NOMO-1 (cell line): ENCODE results near the gene BMPER.

ENCODE experiments used
- DNase-seq, 2 experiments: peaks; one replicate each; lab custom pipeline; 2025; ENCODE audit not compliant: unreplicated experiment in 2 of 2; lab: John Stamatoyannopoulos, UW

Gene BMPER

DNA sequence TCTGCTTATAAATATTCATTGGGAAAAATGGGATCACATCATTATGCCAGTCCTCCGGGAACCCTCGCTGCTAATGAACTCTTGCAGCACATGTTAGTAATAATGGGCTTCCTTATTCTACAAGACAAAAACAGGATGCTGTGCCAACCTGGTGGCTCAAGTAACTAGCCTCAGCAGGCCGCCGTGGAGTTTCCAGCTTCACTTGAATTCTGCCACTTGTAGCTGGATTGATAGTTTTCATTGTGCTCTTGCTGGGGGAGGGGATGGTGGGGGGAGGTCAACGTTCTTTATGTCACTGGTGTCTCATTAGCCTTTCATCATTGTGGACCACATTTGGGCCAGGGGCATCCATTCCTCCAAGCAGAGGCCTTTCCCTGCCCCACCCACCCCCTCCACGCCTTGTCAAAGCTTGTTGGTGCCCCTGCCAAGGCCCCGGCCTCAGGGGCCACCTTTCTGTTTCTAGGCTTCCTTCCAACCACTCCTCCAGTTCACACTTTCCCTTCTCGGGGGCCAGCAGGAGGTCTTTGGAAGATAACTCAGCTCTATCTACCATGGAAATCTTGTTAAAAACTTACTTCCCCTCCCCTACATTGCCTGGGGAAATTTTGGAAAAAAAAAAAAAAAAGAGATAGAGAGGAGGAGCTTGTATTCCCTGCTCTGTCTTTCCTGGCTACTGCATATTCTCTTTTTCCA lies 153.9 kb downstream of the BMPER start:
- DNase-seq: no peak

DNA sequence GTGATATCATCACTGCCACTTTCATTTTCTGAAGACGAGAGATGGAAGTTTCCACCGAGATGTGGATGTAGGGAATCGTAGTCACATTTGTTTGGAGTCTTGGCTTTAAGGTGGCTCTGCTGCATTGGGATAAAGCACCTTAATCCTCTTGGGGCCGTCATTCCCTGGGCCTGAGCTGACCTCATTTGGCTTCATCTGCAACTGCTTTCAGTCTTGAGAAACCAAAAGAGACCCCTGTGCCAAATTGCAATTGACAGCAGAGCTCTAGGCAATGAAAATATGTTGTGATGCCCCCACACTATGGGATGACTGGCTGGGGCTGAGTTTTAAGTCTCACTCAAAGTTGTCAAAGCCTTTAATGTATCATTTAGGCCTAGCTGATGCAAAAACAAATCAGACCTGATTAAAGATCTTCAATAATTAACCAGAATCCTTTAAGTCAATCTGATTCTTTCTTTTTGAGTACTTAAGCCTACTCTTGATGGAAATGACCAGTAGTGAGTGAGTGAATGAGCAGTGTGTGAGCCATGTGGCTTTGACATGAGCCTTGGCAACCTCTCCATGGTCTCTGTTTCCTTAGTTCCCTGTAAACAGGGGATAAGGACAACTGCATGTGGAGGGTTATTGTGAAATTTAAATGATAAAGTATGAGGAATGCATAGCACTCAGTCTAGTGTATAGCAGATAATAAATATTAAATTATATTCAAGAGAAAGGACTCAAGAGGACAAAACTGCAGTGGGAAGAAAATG lies 155.0 kb downstream of the BMPER start:
- no peak for DNase-seq

DNA sequence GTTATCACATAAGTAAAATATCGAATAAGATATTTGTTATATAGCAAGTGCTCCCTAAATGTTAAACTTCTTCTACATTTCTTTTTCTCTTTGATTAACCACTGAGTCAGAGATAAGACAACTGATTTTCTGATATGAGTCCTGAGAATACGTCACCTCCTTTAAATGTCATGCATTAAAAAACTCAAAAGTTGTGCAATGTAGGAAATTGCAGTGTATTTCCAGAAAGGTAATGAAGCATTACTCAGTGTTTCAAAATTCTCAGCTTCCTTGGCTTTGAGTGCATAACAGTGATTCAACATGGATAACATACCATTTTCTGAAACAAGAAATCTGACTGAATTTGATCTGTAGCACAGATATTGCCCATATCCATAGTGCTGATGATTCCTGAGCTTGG lies 155.8 kb downstream of the BMPER start:
- no peak for DNase-seq

DNA sequence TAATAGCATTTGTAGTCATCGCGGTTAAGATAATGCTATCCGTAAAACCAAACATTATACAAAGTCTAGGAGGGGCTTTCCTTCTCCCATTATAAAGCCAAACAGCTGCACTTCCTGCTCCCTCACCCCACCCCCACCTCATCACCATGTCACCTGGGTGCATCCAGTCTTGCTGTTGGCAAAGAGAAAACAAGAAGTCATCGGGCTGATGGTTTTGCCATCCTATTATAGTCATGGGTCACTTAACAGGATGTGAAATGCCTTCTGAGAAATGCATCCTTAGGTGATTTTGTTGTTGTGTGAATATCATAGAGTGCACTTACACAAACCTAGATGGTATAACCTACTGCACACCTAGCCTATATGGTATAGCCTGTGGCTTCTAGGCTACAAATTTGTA lies 157.0 kb downstream of the BMPER start:
- no peak for DNase-seq

DNA sequence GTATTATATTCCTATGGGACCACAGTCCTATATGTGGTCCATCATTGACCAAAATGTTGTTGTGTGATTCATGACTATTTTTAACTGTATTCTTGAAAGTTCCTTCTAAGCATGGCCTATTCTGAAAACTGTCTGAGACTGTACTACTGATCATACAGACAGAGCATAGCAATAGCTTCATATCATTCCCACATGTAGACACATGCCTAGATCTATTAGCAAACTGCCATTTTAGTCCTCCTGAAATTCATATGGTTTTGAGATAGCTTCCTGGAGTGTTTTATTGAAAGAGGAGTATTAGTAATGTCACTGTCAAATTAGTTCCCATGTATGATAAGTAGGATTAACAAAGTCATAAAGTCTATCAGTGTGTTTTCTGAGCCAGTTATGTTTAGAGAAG lies 157.5 kb downstream of the BMPER start:
- no peak for DNase-seq

DNA sequence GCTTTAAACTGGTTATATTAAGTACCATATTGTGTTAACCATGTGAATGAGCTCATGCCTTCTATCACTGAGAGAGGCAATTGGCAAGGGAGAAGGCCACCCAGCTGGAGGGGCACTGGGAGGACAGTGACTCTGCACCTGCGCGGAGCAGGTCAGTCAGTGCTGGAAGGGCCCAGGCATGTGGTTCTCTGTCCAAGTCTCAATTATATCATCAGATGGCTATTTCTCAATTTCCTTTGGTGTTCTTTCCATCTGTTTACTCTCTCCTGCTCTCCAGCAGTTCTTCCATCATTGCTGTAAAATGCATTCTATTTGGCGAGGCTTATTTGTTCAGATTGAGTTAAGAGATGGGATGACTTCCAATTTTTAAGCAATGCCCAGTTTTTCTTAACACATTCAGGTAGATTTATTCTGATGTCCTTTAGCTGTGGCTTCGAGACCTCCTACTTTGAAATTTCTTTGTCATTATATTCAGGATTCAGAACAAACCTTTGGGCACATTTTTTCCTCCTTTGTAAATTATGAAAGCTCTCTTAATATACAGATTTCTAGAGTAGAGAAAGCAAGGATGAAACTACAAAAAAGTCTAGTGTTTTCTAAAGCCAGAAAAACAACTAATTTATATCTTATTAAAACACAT lies 159.3 kb downstream of the BMPER start:
- DNase-seq: no peak

DNA sequence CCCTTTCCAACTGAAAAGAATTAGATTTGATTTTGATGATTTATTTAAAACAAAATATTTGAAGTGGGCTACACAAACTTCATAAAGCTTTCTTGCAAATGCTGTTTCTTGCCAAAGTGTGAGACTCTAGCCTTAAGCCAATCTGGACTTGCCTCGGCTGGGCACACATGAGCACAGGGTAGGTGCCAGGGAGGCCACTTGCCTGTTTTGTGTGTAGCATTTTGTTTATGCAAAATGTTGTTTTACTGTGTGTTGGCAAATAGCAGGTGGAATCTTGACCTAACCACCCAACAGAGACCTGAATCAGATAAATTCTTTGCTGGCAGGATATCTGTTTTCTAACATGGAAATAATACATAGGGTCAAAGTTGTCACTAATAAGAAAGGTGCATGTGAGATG lies 161.1 kb downstream of the BMPER start:
- DNase-seq: no peak

DNA sequence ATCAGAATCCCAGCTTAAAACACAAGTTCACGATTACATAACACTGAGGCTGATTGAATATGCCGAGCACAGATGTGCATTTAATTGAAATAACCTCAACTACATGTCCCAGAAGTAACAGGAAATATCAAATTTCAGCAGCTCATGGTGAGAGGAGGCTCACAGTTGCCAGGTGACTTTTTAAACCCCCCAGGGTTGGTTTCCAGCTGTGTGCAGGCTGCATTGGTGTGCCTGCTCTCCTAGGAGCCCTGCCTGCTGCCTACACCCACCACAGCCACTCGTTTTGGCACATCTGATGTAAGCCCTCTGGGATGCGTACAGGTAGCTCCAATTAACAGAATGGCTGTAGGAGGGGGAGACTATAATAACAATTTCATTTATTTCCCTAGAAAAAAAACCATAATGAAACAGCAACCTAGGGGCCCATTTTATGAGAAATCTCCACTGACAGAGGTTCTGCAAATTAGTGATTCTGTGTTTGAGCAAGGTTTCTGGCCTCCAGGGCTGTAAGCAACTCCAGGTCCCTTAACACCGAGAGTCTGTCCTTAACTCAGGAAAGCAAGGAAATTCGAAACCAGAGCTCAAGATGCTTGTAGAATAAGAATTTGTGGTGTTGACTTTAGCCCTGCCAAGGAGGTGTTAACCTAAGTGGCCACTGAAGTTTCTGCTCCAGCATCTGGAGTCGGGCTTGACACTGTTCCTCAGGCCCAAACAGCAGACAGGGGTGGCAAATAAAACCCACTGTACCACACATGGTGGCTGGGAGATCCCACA lies 161.9 kb downstream of the BMPER start:
- DNase-seq: no peak

DNA sequence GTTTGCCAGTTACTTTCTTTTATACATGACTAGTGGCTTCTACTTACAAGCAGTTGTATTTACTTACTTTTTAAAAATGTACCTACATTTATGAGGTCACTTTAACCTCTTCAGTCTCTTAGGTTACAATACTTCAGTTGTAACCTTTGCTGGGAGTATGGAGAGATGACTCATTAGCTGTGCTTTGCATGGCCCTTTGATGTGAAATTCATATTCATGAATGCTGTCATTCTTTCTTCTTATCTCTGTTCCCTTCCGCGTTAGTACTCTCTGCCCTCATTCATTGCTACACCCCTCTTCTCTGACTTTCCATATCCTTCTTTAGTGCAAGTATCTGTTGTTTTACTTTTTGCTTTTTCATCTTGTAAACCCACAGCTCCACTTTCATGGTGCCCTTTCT lies 164.3 kb downstream of the BMPER start:
- no peak for DNase-seq

DNA sequence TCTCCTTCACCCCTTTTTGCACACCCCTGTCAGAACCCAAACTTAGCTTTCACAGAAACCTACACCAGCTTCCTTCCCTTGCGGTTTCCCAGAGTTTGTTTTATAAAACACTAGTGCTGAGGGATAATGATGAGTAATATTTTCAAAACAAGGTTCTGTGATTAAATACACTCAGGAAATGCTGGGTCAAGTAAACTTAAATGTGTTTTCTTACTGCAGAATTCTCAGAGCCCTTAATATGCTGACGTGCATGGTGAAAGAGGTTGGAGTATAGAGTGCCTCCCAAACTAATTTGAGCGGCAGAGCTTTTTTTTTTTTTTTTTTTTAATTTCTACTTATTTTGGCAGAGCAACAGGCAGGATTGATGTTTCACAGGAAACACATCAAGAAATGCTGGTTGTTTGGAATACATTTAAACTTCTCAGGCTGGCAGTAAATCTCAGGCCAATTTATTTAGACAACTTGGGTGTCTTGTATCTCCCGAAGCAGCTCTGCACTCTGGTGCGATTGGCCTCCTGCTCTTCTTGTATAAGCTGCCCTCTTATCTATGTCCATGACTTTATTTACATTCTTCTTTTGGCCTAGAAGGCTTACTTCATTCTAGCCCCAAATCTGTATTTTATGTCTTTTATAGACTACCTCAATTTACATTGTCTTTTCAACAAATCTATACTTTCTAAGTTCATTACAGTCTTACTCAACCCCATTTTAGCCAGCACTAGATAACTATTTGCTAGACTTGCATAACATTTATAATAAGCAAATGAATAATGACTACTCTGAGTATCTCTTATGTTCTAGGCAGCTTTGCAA lies 165.4 kb downstream of the BMPER start:
- DNase-seq: no peak

DNA sequence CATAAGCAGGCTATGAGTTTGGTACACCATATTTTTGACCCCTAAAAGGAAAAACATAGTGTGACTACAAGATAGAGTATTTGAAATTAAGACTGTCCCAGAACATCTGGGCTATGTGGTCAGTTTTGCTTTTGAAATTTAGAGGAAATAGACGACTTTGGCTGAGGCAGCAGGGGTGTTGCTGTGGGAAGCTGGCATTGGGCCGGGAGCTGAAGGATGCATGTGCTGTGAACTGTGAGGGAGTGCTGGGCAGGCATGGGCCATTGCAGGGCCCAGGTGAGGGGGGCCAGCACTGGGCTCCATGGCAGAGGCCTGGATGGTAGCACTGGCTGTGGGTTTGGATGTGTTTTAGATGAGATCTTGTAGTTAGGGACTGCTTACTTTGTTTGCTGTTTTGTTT lies 168.3 kb downstream of the BMPER start:
- DNase-seq: no peak

DNA sequence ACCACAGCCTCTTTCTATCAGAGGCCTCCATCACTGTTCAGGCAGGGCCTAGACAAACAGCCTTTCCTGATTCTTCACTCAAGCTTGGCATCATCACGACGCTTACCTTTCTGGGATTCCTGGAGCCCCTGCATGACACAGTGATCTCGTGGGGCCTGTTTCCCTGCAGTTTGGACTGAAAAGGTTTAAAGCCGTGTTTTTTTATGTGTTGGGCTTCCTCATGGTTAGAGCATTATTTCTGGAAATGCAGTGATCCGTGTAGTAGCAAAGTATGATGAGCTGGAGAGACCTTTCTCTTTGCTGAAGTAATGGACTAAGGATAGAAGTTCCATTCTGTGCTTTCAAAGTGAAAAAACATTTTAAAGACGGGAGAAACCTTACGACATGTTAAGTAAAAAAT lies 169.1 kb downstream of the BMPER start:
- no peak for DNase-seq

DNA sequence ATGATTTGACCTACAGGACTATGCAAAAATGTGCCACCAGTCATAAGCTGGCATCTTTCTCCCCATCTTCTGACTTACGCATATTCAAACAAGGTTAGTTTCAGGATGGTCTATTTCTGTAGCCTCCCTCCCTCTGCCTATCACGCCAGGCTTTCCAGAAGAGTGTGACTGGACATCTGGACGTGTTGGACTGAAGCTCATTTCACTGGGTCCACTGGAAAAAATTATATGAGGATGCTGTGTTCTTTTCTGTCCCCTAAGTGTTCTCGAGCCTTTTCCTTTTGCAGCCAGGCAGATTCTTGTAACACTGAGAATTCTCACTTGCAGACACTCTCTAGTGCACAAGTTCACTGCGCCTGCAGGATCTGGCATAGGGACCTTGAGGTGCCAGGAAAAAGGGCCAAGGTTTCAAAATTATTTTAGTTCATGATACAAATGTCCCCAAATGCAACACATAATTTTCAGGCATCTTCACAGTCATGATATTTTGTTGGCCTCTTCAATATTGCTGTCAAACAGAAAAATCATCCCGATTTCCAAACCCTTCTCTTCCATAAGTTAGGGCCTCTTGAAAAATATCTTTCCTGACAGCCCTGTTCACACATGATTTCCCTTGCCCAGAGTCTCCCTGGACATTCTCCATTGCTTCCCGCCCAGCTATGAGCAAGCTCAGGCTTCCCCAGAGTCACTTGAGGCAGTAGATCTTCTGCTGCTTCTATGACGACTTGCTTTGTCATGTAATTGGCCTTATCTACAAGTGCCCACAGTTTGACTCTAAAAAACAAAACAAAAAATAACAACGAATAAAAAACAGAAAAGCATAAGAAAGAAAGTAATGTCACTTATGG lies 170.4 kb downstream of the BMPER start:
- DNase-seq: no peak

DNA sequence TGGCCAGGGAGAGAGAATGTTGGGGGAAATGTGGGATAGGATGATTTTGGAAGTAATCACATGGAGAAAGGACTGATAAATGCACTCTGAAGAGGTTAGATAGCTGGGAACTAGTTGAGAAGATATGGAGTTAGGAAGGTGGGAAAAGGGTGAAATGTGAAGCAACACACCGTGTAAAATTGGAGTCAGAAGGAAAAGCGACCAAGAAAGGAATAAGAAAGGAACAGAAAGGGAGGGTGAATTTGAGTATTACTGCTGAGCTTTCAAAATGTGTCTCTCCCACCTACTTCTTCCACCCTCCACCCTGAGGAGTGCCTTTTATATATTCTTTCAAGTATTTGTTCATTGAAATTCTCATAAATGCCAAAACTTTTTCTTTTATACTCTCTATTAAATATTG lies 171.8 kb downstream of the BMPER start:
- no peak for DNase-seq

DNA sequence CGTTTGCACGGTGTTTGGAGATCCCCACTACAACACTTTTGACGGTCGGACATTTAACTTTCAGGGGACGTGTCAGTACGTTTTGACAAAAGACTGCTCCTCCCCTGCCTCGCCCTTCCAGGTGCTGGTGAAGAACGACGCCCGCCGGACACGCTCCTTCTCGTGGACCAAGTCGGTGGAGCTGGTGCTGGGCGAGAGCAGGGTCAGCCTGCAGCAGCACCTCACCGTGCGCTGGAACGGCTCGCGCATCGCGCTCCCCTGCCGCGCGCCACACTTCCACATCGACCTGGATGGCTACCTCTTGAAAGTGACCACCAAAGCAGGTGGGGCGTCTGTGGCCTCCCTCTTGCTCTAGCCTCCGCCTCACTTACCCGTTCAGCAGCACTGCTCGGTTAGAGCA lies 173.5 kb downstream of the BMPER start:
- DNase-seq: no peak

DNA sequence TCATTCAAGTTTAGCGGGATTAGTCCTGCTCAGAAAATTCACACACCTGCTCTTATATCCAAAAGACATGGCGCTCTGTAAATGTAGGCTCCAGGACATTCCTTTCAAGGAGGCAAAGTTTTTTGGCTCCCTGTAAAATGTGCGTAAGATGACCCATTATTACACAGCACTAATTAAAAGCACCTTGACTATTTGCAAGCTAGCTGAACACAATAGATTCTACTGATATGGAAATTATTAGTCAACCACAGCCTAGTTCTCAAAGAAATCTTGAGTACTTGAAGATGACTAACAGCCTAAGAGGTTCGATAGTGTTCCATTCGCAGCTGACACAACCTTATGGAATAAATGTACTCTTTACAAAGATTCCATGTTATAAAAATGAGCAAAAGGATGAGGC lies 175.2 kb downstream of the BMPER start:
- DNase-seq: no peak

DNA sequence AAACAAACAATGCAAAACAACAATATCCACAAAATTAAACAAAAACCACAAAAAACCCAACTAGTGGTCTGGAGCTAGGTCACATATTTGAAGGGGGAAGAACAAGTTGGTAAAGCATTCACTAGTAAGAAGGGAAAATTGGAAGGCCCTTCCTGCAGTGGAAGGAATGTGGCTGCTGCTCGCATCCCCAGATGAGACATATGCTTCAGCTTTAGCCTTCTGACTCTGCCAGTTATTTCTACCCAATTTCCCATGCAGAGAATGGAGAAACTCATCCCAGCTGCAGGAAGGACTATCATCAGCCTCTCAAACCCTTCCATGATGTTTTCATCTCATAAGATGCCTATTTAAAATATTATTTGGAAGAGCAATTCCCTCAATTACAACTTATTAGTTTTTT lies 176.6 kb downstream of the BMPER start:
- DNase-seq: no peak

DNA sequence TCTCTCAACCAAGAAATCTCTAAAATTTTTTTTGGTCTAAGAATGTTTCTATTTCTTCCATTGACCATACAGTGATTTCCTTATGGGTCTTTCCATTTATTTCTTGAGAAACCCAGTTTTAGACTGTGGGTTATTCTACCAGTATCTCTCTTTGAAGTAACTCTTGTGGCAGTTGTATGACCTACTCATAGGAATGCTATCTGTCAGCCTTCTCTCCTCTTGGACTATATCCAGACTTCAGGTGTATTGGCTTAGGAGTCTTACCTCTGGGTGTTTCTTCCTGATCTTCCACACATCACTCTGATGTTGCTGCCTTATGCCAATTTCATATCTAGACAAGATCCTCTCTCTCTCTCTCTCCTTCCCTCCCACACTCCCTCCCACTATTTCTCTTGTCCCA lies 178.1 kb downstream of the BMPER start:
- no peak for DNase-seq

DNA sequence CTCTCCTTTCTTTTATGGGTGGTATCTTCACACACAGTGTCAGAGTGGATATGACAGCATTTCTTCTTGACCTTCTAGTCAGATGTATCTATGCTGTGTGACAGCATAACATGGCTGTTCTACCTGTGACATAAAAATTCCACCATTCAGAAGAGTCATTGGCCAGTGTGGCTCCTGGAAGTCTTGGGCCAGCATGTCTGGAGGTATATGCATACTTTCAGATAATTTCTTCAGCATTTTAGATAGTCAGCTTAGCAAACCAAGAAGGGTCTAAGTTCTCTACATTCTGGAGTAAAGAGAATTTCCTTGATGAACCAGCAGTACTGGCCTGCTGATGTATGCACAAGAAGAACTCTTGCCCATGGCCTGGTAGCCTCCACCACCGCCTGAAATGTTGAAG lies 179.3 kb downstream of the BMPER start:
- no peak for DNase-seq

DNA sequence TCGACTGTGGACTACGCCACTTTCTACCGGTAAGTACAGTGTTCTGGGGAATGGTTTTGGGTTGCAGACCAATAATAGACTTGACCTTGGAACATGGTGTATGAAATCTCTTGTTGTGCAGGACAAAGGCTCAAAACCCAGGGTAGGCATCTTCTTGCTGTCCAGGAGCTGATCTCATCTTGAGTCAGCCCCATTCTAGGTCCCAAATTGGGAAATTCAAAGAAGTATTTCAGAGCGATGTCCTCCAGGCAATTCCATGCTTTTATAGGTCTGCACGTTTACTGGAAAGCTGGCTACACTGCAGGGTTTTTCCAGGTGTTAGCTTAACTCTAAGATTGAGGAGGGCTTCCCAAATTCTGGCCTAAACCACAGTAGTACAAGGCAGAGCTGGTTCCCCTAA lies 180.7 kb downstream of the BMPER start:
- DNase-seq: no peak
